ENCODE measurements around the gene GRK5. TPM values are rescaled to one million over a fixed set of nuclear protein-coding genes. Genes with fewer than 3 reads are reported as not detected.

Gene GRK5
- total RNA-seq, 1 donor, result 20.5 TPM

DNA sequence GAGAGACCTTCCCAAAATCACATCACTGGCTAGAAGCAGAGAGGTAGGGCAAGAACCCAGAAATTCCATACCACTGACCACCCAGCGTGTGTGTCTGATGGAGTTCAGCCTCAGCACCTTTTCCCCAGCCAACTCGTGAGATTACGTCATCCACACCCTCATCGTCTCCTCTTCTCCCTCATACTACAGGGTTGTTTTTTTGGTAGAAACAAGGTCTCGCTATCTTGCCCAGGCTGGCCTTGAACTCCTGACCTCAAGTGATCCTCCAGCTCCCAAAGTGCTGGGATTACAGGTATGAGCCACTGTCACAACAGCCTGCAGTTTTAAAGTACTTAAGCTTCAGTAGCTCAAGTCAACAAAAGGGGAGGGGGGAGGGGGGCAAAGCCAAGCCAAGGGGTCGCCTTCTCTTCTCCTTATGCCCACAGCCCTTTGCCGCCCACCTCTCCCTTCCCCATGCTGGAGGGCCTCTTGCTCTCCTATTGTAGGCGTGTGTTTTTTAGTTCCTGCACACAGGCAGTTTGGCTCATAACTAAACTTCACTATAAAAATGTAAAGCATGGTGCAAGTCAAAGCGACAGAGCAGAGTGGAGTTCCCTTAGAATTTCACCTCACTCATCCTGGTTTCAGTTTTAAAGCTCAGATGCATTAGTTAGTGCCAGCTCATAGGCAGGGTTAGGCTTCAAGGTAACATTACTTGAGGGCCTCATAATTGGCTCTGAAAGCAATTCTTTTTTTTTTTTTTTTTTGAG is 23.5 kb upstream of the GRK5 start:
- peak; percentile 45 for DNase-seq (ENCODE audit: low read depth)

DNA sequence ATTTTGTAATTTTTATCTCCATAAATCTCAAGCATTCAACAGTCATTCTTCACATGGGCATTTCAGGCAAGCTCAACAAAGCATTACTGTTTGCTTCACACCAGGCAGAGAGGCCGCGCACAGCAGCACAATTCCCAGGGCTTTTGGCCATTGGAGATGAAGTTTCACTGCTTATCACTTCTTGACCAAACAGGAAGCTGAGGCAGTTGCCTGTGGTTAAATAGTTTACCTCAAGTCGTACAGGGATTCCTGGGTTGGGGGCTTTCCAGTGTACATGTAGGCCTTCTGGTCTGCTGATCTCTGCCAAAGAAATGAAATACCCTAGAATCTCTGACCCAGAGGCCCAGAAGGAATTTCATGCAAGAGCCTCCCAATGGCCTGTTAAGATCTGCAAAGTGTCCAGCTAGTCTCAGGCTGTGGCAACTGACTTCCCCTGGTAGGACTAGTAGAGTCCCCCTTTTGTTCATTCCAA is 17.5 kb upstream of the GRK5 start:
- H3K4me3 ChIP-seq (ENCODE audit: low read depth, low read length), result no peak overlapping the region
- DNase-seq (ENCODE audit: low read depth), result peak; percentile 77
- TF ChIP-seq, protein P1, sequence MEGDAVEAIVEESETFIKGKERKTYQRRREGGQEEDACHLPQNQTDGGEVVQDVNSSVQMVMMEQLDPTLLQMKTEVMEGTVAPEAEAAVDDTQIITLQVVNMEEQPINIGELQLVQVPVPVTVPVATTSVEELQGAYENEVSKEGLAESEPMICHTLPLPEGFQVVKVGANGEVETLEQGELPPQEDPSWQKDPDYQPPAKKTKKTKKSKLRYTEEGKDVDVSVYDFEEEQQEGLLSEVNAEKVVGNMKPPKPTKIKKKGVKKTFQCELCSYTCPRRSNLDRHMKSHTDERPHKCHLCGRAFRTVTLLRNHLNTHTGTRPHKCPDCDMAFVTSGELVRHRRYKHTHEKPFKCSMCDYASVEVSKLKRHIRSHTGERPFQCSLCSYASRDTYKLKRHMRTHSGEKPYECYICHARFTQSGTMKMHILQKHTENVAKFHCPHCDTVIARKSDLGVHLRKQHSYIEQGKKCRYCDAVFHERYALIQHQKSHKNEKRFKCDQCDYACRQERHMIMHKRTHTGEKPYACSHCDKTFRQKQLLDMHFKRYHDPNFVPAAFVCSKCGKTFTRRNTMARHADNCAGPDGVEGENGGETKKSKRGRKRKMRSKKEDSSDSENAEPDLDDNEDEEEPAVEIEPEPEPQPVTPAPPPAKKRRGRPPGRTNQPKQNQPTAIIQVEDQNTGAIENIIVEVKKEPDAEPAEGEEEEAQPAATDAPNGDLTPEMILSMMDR (IDR thresholded peaks at IDR 0.05; ENCODE audit: insufficient read depth, low read length), result no peak

More for the DNA sequence above, 23.5 kb upstream of the GRK5 start:
- TF ChIP-seq, protein P1 (IDR thresholded peaks at IDR 0.05; ENCODE audit: insufficient read depth, low read length), result no peak
- no peak overlapping the region for H3K4me3 ChIP-seq (ENCODE audit: low read depth, low read length)

DNA sequence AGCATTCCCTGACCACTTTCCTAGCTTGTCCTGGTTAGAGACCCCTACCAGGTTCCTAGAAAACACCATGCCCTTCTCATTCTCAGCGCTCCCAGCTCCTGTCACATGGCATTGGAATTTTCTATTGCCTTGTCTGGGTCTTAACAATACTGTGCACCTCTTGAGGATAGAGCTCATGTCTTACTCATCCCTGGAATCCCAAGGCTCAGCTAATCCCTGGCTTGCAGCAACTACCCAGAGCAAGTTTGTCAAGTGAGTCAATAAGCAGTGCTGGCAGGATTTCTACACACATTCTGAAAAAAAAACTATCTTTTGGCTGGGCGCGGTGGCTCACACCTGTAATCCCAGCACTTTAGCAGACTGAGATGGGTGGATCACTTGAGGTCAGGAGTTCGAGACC is 17.0 kb upstream of the GRK5 start:
- TF ChIP-seq, protein P1 (IDR thresholded peaks at IDR 0.05; ENCODE audit: insufficient read depth, low read length), result no peak
- DNase-seq (ENCODE audit: low read depth), result peak; percentile 96

DNA sequence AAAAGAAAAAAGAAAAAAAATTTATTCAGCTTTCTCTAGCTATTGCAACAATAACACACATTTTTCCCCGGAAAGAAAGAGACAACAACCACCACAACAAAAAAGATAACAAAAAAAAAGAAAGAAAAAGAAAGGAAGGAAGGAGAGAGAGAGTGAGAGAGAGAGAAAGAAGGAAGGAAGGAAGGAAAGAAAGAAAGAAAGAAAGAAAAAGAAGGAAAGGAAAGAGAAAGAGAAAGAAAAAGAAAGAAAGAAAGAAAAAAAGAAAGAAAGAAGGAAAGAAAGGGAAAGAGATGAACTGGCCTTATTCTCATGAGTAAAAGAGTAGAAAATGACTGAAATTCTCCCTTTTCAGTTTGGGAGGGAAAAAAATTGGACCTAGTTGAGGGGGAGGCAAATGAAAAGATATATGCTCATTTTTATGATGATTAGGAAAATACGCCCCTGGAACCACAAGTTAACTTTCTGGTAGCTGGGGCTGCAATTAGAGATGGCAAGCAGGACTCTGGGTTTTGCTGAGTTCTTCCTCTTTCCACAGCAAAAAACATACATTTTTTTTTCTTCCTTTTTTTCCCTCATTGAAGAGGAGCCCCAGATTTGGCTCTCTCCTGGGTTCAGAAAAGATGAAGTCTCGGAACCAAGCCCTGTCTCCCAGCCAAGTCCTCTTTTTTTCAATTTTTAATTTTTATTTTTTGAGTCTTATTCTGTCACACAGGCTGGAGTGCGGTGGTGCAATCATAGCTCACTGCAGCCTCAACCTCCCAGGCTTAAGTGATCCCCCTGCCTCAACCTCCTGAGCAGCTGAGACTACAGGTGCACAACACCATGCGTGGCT is 16.2 kb upstream of the GRK5 start:
- DNase-seq (ENCODE audit: low read depth), result no peak
- H3K4me3 ChIP-seq (ENCODE audit: low read depth, low read length), result no peak overlapping the region
- TF ChIP-seq, protein P1 (IDR thresholded peaks at IDR 0.05; ENCODE audit: insufficient read depth, low read length), result no peak

More for the DNA sequence above, 17.0 kb upstream of the GRK5 start:
- H3K4me3 ChIP-seq (ENCODE audit: low read depth, low read length), result no peak overlapping the region

DNA sequence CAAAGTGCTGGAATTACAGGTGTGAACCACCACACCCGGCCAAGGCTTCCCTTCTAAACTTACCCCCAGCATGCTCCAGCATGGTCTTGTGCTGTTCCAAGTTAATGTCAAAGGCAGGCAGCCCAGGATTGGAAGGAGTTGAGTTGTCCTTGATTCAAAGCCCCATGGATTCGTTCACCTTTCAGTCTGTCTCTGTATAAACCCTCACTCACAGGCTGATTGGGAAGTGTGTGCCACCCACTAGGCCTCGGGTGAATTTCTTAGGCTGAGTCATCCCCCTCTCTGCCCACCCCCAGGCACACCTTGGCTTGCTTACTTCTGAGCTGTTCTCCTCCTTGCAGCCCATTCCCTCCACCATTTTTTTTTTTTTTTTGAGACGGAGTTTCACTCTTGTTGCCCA is 15.5 kb upstream of the GRK5 start:
- no peak overlapping the region for H3K4me3 ChIP-seq (ENCODE audit: low read depth, low read length)
- DNase-seq (ENCODE audit: low read depth), result no peak
- TF ChIP-seq, protein P1 (IDR thresholded peaks at IDR 0.05; ENCODE audit: insufficient read depth, low read length), result no peak

DNA sequence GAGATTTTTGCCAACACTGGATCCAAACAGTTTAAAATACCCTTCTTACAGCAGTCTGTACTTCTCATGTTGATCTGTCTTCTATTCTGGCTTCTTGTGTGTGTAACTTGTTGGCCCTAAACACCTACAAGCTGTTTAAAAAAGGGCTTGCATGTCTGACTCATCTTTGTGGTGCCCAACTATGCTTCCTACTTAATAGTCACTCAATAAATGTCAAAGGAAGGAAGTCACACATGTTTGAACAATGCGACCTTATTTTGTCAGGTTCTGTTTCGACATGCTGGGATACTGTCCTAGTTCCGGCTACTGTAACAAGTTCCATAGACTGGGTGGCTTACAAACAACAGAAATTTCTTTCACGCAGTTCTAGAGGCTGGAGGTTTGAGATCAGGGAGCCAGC is 9.4 kb upstream of the GRK5 start:
- TF ChIP-seq, protein P1 (IDR thresholded peaks at IDR 0.05; ENCODE audit: insufficient read depth, low read length), result no peak
- no peak overlapping the region for H3K4me3 ChIP-seq (ENCODE audit: low read depth, low read length)
- peak; percentile 60 for DNase-seq (ENCODE audit: low read depth)

Measured in fibroblast of the aortic adventitia (primary cell).